Neuron (in vitro differentiated cells): ENCODE data around the gene PALLD.
"Not testable (repeated sequence)": the region's sequence is repeated elsewhere in the genome, so short reads cannot be mapped to it uniquely, and the experiment has no call there.

Source experiments
- H2AFZ ChIP-seq: one replicate; pipeline ENCODE4 v1.6.1; 2013; ENCODE audit warnings: low read depth, mild to moderate bottlenecking, inconsistent platforms, low read length, moderate library complexity
- H3K27me3 ChIP-seq: one replicate; pipeline ENCODE4 v1.6.1; 2013; ENCODE audit warnings: low read length; ENCODE audit not compliant: insufficient read depth
- H3K36me3 ChIP-seq: one replicate; pipeline ENCODE4 v1.6.1; 2013; ENCODE audit warnings: low read length; ENCODE audit not compliant: insufficient read depth
- H3K4me1 ChIP-seq: one replicate; pipeline ENCODE4 v1.6.1; 2013; ENCODE audit warnings: low read length; ENCODE audit not compliant: insufficient read depth
- H3K4me3 ChIP-seq: 2 replicates; pipeline ENCODE4 v1.5.1; 2013; ENCODE audit warnings: mild to moderate bottlenecking, low read length, moderate library complexity
- H3K9me3 ChIP-seq: one replicate; pipeline ENCODE4 v1.6.1; 2013; ENCODE audit warnings: low read length

The PALLD gene

DNA sequence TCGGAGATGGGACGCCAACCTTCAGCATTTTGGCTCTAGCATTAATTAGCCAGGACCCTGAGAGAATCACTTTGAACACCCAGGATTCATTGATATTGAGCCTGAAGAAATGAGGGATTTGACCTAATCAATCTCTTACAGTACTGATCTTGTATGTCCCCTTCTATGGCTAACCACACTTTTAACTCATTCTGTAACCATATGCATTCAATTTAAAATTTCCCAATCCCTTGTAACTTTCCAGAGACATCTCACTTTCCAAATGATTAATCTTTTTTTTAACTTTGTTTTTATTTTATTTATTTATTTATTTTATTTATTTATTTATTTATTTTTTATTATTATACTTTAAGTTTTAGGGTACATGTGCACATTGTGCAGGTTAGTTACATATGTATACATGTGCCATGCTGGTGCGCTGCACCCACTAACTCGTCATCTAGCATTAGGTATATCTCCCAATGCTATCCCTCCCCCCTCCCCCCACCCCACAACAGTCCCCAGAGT, 205.8 kb downstream of the PALLD start:
- H3K4me3 ChIP-seq, H3K27me3 ChIP-seq, H3K9me3 ChIP-seq, H2AFZ ChIP-seq, H3K4me1 ChIP-seq, H3K36me3 ChIP-seq: not testable (repeated sequence)

DNA sequence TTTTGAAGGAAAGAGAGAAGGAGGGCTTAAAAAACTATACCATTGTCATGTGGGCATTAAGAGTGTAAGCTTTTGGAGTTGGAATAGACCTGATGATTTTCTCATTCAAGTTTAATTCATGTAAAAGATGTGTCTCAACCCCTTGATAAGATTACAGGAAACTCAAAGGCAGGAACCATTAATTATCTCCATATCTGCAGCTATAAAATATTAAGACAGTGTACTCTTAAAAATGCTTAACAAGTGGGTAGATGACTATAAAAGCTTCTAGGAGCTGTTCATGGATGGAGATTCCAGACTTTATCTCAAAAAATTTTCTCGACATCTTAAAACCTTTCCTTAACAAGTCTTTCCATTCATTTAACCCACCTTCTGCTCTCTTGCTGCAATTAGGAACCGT, 208.3 kb downstream of the PALLD start:
- Histone ChIP-seq H3K27me3 (no peaks in the 10 kb centered on the region), H3K4me3 (no peak overlapping the region), H2AFZ (no peak overlapping the region), H3K36me3 (peaks cover 10% of the 10 kb centered on the region), H3K4me1 (no peaks in the 10 kb centered on the region), H3K9me3 (no peaks in the 10 kb centered on the region)

DNA sequence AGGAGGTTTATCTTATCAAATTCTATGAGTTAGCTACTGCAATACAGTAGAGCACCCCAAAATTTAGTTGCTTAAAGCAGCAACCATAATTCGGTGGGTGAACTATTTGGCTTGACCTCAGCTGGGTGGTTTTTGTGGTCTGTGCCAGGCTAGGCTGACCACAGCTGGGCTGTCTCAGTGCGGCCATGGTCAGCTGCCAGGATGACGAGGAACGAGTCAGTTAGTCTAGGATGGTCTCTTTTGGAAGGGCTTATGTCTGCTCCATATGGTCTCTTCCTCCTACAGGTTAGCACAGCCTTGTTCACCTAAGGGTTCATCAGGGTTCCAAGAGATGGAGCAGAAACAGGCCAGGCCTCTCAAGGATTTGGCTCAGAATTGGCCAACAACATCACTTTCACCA, 210.4 kb downstream of the PALLD start:
- no peaks in the 10 kb centered on the region for H3K9me3 ChIP-seq
- no peaks in the 10 kb centered on the region for H3K27me3 ChIP-seq
- H3K36me3 ChIP-seq, result peaks cover 19% of the 10 kb centered on the region
- H3K4me3 ChIP-seq, result no peak overlapping the region
- H2AFZ ChIP-seq, result no peak overlapping the region
- H3K4me1 ChIP-seq, result no peaks in the 10 kb centered on the region

DNA sequence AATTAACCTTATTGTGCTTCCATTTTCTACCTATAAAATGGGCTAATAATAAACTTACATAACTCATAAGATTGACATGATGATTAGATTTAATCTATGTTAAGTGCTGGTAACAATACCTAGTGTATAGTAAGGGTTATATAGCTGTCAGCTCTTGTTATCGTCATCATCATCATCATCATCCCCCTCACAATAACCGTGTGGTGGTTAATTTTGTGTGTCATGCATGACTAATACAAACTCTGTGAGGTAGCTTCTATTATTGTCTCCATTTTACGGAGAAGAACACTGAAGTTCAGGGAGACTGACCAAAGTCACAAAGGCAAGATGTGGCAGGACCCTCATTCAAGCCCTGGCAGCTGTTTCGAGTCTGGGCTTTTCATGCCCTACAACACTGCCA, 211.3 kb downstream of the PALLD start:
- no peaks in the 10 kb centered on the region for H3K9me3 ChIP-seq
- no peaks in the 10 kb centered on the region for H3K27me3 ChIP-seq
- no peak overlapping the region for H3K4me3 ChIP-seq
- no peak overlapping the region for H2AFZ ChIP-seq
- H3K4me1 ChIP-seq, result no peaks in the 10 kb centered on the region
- peaks cover 25% of the 10 kb centered on the region for H3K36me3 ChIP-seq

DNA sequence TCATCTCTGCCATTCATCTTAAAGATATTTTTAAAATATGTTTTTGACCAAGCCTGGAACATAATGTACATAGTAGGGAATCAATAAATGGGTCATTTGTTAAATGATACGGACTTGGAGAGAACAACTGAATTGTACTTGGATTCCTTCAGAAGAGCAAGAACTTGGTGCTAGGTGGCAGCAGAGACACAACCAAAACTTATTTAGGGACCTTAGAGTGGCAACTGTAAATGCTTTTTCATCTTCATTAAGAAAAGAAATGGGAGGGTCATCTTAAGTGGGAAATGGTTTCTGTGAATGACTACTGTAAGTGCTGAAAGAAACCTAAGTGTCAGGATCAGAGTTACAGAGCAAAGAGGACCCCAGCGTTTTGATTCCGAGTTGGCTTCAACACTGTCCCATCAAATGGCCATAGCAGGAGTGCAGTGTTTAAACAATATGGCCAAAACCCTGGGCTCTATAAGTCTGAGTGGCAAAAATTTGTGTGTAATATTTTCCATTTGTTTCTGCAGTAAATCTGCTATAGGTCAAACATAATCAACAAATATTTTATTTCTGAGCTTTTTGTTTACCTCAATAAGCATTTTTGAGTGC, 213.6 kb downstream of the PALLD start:
- H3K9me3 ChIP-seq, result no peaks in the 10 kb centered on the region
- H3K4me1 ChIP-seq, result no peaks in the 10 kb centered on the region
- no peak overlapping the region for H2AFZ ChIP-seq
- H3K27me3 ChIP-seq, result no peaks in the 10 kb centered on the region
- no peak overlapping the region for H3K4me3 ChIP-seq
- H3K36me3 ChIP-seq, result peaks cover 33% of the 10 kb centered on the region

DNA sequence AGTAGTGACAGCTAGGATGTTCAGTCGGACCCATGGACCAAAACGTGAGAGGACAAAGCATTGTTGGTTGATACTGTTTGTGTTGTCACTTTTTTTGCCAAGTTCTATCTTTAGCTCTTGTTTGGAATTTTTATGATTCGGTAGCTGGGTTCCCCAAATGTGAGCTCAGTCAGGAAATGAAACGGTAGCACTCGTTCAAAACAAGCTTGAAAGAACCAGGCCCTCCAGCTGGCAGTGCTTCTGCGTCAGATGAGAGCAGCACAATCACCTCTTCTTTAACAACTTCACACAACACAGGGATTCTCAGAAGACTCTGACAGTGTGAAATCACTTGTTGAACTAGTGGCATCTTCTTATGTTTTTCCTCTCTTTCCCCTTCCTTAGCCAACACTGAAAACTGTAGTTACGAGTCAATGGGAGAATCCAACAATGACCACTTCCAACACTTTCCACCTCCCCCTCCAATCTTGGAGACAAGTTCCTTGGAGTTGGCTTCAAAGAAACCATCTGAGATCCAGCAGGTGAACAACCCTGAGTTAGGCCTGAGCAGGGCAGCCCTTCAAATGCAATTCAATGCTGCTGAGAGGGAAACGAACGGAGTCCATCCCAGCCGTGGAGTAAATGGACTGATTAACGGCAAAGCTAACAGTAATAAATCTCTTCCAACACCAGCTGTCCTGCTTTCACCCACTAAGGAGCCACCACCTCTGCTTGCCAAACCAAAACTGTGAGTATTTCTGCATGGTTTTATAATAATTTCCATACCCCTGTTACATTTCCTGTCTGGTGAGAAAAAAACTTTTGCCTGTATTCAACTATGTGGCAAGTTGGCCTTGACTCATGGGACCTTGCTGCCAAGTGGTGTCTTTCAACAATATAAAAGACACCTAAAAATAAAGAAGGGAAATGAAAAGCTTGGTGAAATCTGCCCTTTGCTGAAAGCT, 214.6 kb downstream of the PALLD start:
- peaks cover 33% of the 10 kb centered on the region for H3K36me3 ChIP-seq
- no peaks in the 10 kb centered on the region for H3K4me1 ChIP-seq
- no peak overlapping the region for H3K4me3 ChIP-seq
- H3K9me3 ChIP-seq, result no peaks in the 10 kb centered on the region
- H2AFZ ChIP-seq, result no peak overlapping the region
- H3K27me3 ChIP-seq, result no peaks in the 10 kb centered on the region

DNA sequence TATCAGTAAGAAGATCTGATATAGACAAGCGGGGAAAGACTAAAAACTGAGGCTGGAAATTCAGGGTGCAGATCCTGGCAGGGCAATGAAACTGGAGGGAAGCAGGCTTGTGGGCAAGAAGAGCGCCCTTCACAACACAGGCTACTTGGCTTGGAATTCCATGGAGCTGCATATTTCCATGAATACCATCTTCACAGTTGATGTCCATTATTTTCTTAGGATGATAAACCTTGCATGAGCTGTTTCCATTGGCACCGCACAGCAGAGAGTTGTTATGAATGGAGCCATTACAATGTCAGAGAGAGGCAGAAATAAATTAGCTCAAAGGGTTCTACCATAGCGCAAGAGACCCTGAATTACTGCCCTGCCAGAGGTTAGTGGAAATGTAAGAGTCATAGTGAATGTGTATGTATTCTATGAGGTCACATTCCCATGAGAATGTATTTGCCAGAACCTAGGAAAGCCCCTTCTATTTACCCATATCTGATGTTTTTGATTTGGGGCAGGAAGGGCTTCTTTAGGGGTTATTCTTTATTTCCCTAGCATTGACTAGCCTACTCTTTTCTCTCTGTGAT, 215.6 kb downstream of the PALLD start:
- Histone ChIP-seq H3K4me1 (no peaks in the 10 kb centered on the region), H3K9me3 (no peaks in the 10 kb centered on the region), H3K4me3 (no peak overlapping the region), H2AFZ (no peak overlapping the region), H3K36me3 (peaks cover 33% of the 10 kb centered on the region), H3K27me3 (no peaks in the 10 kb centered on the region)

DNA sequence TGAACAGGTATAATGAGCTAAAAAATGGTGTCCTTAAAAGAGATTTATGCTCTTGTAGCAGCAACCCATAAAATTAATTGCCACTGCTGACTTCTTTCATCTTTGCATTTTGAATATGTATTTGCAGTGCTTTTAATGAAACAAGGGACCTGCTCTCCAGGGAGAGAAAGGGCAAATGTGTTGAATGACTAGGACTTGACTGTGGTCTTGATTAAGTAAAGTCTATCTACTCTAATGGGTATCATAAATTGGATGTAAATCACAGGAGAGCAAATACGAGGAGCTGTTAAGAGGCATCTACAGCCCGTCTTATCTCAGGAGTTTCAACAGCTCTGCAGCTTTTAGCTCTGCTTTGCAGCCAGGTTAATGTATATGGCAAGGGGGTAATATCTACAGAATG, 216.4 kb downstream of the PALLD start:
- Histone ChIP-seq H3K27me3 (no peaks in the 10 kb centered on the region), H2AFZ (no peak overlapping the region), H3K4me3 (no peak overlapping the region), H3K36me3 (peaks cover 39% of the 10 kb centered on the region), H3K4me1 (no peaks in the 10 kb centered on the region), H3K9me3 (no peaks in the 10 kb centered on the region)

DNA sequence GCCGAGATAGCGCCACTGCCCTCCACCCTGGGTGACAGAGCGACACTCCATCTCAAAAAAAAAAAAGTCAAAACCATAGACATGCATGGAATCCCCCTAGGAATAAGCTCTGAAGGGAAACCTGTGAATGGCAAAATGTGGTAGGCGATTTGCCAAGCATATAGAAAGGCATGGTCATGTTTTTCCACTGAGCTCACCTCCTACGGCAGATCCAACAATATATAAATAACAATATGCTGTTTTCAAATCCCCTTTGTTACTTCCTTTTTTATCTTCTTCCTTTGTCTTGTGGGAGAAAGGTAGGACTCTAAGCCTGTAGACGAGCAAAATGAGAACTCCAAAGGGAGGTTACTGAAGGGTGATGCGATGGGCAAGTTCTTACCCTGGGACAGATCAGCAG, 219.0 kb downstream of the PALLD start:
- Histone ChIP-seq H3K4me1 (no peaks in the 10 kb centered on the region), H3K27me3 (no peaks in the 10 kb centered on the region), H3K36me3 (peaks cover 31% of the 10 kb centered on the region), H3K9me3 (no peaks in the 10 kb centered on the region), H2AFZ (no peak overlapping the region), H3K4me3 (no peak overlapping the region)

DNA sequence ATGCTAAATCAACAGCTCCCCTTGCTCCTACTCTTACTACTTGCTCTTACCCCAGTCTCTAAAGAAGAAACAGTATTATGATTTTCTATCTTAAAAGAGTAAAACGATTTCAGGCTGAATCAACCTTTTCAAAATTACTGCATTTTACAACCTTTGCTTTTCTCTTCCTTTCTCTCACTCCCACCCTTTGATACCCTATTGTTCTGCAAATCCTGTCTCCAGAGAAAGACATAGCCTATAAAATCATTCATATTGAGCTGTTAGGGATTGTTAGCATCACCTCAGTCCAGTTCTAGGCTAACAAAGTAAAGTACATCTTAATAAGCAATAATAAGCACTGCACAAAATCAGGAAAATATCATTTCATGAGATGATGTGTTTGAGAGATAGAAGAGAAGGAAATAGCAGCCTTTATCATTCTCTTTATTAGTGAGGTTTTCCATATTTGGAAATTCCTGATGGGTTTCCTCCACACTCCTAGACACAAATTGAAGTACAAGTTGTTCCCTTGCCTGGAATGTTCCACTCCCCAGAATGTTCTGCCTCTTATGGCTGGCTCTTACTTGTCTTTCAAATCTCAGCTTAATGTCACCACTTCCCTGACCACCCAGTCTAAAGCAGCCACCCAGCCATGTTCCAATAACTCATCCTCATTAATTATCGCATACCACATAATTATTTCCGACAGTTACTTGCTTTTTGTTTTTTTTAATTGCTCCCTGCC, 219.7 kb downstream of the PALLD start:
- Histone ChIP-seq H3K36me3 (peaks cover 26% of the 10 kb centered on the region), H3K4me3 (no peak overlapping the region), H3K27me3 (no peaks in the 10 kb centered on the region), H3K4me1 (no peaks in the 10 kb centered on the region), H3K9me3 (no peaks in the 10 kb centered on the region), H2AFZ (no peak overlapping the region)

DNA sequence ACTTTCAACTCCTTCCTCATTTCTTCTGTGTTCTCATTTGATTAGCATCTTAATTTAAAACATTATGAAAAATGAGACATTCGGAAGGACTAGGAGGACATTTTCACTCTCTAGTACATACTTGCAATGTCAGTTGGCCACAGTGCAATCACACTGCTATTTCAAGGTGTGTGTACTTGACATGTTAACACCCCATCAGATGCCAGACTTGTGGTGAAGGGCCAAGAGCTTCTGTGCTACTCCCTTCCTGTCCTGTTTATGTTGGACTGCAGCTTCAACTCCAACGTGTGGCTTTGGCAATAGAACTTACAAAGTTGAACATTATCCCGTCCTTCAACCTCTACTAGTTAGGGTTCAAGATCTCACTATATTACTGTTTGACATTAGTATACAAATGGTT, 221.0 kb downstream of the PALLD start:
- Histone ChIP-seq H3K9me3 (no peaks in the 10 kb centered on the region), H3K36me3 (peaks cover 17% of the 10 kb centered on the region), H3K4me1 (no peaks in the 10 kb centered on the region), H3K27me3 (no peaks in the 10 kb centered on the region), H2AFZ (no peak overlapping the region), H3K4me3 (no peak overlapping the region)

DNA sequence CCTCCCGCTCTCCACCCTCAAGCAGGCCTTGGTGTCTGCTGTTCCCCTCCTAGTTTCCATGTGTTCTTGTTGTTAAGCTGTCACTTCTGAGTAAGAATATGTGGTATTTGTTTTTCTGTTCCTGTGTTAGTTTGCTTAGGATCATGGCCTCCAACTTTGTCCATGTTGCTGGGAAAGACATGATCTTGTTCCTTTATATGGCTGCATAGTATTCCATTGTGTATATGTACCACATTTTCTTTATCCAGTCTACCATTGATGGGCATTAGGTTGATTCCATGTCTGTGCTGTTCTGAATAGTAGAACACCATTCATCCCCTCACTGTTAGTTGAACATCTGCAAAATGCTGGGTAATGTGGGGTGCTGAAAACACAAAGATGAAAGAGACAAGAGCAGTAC, 222.9 kb downstream of the PALLD start:
- Histone ChIP-seq H3K36me3 (peaks cover 11% of the 10 kb centered on the region), H2AFZ (no peak overlapping the region), H3K27me3 (no peaks in the 10 kb centered on the region), H3K9me3 (no peaks in the 10 kb centered on the region), H3K4me1 (peaks cover 2% of the 10 kb centered on the region), H3K4me3 (no peak overlapping the region)

DNA sequence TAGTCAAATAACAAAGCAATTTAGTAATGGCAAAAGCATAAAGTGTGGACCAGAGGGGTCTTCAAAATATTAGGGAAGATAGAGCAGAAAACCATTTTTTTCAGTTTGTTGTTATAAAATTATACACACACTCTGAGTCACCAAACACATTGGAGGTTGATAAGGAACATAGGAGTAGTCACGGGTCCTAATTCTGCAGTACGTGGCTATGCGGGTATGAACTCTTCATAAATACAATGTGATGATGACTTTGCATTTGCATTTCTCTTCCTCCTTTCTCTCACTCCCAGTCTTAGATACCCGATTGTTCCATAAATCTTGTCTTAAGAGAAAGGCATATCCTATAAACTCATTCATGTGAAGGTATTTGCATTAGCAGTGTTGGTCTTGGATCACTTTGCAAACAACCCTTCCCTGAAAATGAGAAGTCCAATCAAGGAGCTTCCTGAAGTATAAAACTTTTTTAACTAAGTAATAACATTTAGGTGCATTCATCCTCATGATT, 223.6 kb downstream of the PALLD start:
- H3K9me3 ChIP-seq, result no peaks in the 10 kb centered on the region
- no peak overlapping the region for H3K4me3 ChIP-seq
- H3K36me3 ChIP-seq, result peaks cover 7% of the 10 kb centered on the region
- peaks cover 5% of the 10 kb centered on the region for H3K4me1 ChIP-seq
- H2AFZ ChIP-seq, result no peak overlapping the region
- no peaks in the 10 kb centered on the region for H3K27me3 ChIP-seq
